Measurements from ENCODE around the gene RNF31. TPM values are rescaled to one million over a fixed set of nuclear protein-coding genes. Genes with fewer than 3 reads are reported as not detected.
A peak's percentile ranks its signal among the peaks of the same experiment; 100 is the strongest.

Gene RNF31
- total and polyA plus RNA-seq, 7 donors = 43.3 to 81.5 (median 55.7) TPM

- Histone ChIP-seq H3K9me3 (no peaks in the 10 kb centered on the region), H3K4me3 (peak within 1 kb of the TSS; percentile 100), H3K27ac (peak within 1 kb of the TSS; percentile 96), H3K4me1 (peaks cover 53% of the 10 kb centered on the region), H3K27me3 (ENCODE audit: insufficient read depth in 3 of 3, low read length in 2 of 3) (no peaks in the 10 kb centered on the region), H3K36me3 (ENCODE audit: insufficient read depth in 1 of 2, low read depth in 1 of 2) (peaks cover 0 to 25% of the 10 kb centered on the region in 2 donors)
- intact Hi-C loops (cut with DNase I) = no loop called here
- DNase-seq (peak; percentile 93 to 97), ATAC-seq (peak; percentile 82 to 86 (median 86))
- TF ChIP-seq, protein P1, sequence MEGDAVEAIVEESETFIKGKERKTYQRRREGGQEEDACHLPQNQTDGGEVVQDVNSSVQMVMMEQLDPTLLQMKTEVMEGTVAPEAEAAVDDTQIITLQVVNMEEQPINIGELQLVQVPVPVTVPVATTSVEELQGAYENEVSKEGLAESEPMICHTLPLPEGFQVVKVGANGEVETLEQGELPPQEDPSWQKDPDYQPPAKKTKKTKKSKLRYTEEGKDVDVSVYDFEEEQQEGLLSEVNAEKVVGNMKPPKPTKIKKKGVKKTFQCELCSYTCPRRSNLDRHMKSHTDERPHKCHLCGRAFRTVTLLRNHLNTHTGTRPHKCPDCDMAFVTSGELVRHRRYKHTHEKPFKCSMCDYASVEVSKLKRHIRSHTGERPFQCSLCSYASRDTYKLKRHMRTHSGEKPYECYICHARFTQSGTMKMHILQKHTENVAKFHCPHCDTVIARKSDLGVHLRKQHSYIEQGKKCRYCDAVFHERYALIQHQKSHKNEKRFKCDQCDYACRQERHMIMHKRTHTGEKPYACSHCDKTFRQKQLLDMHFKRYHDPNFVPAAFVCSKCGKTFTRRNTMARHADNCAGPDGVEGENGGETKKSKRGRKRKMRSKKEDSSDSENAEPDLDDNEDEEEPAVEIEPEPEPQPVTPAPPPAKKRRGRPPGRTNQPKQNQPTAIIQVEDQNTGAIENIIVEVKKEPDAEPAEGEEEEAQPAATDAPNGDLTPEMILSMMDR (IDR thresholded peaks at IDR 0.05) = no peak
- WGBS, 3 donors = 0 to 1% (median 1%) methylated on average over 29 to 74 of the region's 75 CpGs
Observed at GRCh38 chr14:24135834-24136683, 11.2 kb upstream of the RNF31 start, which contains the start of gene PSME1. TSS of gene PSME1 (plus strand) at chr14:24136194. CDS start at chr14:24136263, 69 bp downstream.

DNA sequence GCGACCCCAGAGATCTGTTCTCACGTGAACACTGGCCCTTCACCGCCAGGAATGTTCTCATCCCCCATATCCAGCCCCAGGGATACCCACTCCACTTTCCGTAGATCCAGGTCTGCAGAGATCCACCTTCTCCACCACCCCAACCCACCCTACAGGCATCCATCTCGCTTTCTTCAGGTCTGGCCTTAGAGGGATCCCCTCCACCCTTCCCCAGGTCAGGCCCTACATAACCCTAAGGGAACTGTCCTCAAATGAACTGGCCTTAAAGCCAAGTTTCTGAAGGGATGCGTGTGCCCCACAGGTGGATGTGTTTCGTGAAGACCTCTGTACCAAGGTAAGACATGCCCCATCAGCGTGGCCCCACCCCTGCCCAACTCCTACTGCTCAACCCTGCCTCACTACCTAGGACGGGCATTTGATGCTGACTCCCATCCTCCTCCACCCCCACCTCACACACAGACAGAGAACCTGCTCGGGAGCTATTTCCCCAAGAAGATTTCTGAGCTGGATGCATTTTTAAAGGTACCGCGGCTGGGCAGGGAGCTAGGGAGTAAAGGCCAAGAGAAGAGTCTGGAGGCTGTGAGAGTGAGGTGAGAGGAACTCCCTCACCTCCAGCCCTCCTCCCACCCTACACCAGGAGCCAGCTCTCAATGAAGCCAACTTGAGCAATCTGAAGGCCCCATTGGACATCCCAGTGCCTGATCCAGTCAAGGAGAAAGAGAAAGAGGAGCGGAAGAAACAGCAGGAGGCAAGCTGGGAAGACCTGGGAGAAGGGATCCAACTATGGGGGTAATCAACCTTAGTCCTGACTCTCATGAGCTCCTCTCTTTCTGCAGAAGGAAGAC lies 10.4 kb upstream of the RNF31 start:
- intact Hi-C loops (cut with DNase I) = no loop called here
- peaks cover 53% of the 10 kb centered on the region for H3K4me1 ChIP-seq
- H3K27me3 ChIP-seq (ENCODE audit: insufficient read depth in 3 of 3, low read length in 2 of 3) = no peaks in the 10 kb centered on the region
- no peak for DNase-seq
- H3K9me3 ChIP-seq = no peaks in the 10 kb centered on the region
- TF ChIP-seq, protein P1 (IDR thresholded peaks at IDR 0.05) = no peak
- peak overlapping the region; percentile 100 for H3K4me3 ChIP-seq
- peaks cover 0 to 25% of the 10 kb centered on the region in 2 donors for H3K36me3 ChIP-seq (ENCODE audit: insufficient read depth in 1 of 2, low read depth in 1 of 2)
- WGBS, 3 donors = 30 to 38% (median 33%) methylated on average over 13 of the region's 13 CpGs
- ATAC-seq = no peak
- H3K27ac ChIP-seq = peak overlapping the region; percentile 96

GRCh38 chr14:24137529-24138395 lies 9.5 kb upstream of the RNF31 start:
- no peak for DNase-seq
- 74 to 92% (median 86%) methylated on average over 8 of the region's 8 CpGs for WGBS, 3 donors
- no peak for ATAC-seq
- Histone ChIP-seq H3K4me3 (peak overlapping the region; percentile 100), H3K4me1 (peaks cover 57% of the 10 kb centered on the region), H3K36me3 (ENCODE audit: insufficient read depth in 1 of 2, low read depth in 1 of 2) (peaks cover 0 to 25% of the 10 kb centered on the region in 2 donors), H3K9me3 (no peaks in the 10 kb centered on the region), H3K27me3 (ENCODE audit: insufficient read depth in 3 of 3, low read length in 2 of 3) (no peaks in the 10 kb centered on the region), H3K27ac (peak overlapping the region; percentile 38)
- intact Hi-C loops (cut with DNase I) = no loop called here
- TF ChIP-seq, protein P1 (IDR thresholded peaks at IDR 0.05) = no peak
